Midbrain (tissue), 1 donor: ENCODE data around the gene POU2F1.
"Not testable (repeated sequence)": the region's sequence is repeated elsewhere in the genome, so short reads cannot be mapped to it uniquely, and the experiment has no call there.

Experiments
- DNase-seq: peaks from one replicate; lab custom pipeline; 2025; lab: John Stamatoyannopoulos, UW

The POU2F1 gene

DNA sequence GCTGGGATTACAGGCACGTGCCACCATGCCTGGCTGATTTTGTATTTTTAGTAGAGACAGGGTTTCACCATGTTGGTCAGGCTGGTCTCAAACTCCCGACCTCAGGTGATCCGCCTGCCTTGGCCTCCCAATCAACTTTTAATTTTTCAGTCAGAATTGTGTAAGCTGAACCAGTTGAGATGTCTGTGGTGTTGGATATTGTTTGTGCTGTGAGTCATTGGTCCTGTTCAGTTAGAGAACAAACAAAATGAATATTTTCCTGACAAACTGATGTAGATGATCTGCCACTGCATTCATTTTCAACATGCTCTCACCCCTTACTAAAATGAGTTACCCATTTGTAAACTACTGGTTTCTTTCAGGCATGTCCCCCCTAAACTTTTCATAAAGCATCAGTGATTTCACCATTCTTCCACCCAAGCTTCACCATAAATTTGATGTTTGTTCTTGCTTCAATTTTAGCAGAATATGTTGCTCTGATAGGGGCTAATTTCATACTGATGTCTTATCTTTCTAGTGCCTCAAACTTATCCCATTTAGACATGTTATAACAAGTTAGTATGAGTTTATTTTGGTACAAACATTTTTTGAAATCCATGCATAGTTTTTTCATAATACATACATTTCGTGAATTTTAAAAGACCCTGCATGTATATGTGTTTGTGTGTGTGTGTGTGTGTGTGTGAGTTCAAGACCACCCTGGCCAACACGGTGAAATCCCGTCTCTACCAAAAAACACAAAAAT is 15.2 kb upstream of the POU2F1 start:
- DNase-seq, result not testable (repeated sequence)

DNA sequence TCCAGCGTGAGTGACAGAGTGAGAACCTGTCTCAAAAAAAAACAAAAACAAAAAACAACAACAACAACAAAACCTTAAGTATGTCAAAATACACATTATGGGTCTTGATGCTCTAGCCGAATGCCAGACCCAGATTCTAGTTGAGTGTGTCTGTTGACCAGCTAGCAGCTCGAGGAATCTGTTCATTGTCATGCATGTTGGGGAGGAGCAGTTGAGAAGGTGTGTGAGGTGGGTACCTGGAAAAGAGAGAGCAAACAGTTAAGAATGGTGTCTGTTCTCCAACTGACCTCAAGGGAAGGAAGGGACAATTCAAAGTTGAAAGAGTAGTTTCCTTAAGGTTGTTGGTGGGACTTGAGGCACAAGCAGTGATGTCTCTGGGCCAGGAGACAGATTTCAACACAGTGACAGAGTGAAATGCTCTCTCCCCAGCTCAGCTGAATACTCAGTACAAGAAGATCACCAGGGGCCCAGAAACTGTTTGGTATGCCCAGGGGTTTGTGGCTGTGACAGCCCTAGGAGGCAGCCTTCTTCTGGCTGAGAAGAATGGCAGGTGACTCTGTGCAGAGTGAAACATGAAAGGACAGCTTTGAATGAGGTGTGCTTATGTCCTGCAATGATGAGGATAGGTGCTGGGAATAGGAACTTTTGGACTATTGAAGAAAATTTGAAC is 14.4 kb upstream of the POU2F1 start:
- DNase-seq, result no peak

DNA sequence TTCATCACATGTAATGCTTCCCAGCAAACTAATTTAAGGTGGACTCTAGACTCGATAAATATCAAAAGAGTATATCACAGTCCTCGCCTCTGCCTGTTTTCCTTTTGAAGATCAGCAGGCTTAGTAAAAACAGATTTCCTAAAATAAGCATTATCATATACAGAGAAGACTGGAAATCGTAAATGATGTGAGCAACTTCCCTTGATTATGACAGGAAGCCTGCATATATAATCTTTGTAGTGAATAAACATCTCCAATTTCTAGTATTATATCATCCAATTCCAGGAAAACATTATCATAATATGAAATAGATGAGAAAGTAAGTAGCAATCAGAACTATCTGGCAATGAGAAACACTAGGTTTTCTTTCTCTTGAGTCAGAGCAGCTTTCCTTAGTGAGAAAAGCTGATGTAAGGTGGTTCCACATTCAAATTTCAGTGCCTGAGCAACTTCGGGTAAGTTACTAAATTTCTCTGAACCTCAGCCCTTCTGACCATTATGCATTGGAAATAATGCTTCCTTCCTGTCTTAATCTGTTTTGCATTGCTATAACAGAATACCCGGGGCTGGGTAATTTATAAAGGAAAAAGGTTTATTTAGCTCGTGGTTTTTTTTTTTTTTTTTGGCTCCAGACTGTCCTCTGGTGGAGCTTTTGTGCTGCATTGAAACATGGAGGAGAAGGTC is 12.6 kb upstream of the POU2F1 start:
- DNase-seq, result no peak

DNA sequence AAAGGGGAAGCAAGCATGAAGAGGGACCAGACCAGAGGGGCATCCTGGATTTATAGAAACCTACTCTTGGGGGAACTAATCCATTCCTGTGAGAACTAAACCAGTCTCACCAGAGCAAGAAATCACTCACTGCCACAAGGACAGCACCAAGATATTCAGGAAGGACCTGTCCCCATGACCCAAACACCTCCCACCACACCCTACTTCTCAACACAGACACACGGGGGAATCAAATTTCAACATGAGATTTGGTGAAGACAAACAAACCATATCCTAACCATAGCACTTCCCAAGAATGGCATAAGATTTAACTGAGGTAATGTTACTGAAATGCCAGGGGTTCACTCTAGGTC is 12.1 kb upstream of the POU2F1 start:
- no peak for DNase-seq

DNA sequence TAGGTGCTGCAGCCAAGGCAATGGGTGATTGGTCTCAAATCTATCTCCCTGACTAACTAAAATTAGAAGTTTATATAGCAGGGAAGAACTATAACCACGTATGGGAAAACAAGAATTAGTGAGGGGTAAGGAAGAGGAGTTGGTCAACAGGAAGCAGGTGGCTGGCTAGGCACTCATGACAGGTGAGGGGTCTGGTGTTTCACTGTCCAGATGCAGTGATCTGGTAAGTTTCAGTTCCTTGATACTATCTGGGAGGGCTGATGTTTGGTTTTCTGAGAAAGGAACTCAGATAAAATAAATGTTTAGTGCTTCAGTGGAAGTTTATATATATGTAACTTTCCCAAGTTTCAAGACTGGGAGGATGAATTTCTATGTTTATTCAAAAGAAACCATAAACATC is 11.6 kb upstream of the POU2F1 start:
- DNase-seq, result no peak

DNA sequence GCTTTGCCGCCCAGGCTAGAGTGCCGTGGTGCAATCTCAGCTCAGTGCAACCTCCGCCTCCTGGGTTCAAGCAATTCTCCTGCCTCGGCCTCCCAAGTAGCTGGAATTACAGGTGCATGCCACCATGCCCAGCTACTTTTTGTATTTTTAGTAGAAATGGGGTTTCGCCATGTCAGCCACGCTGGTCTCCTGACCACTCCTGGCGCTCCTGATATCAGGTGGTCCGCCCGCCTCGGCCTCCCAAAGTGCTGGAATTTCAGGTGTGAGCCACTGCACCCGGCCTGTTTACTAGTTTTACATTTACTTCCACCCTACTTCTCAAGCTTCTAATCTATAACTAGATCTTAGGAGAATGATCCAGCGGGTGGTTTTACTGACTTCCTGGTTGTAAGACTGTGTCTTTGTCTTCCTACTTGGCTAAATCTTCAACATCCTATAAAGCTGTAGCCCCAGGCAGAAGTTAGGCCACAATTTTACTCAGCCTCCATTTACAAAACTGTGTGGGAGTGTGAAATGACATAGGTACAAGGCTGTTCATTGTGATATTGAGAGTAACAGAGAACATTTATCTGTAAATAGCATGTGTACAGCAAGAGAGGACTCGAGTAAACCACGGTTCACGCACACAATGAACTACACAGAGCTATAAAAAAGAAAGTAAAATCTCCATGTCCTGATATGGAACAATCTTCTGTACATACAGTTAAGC is 9.6 kb upstream of the POU2F1 start:
- no peak for DNase-seq

DNA sequence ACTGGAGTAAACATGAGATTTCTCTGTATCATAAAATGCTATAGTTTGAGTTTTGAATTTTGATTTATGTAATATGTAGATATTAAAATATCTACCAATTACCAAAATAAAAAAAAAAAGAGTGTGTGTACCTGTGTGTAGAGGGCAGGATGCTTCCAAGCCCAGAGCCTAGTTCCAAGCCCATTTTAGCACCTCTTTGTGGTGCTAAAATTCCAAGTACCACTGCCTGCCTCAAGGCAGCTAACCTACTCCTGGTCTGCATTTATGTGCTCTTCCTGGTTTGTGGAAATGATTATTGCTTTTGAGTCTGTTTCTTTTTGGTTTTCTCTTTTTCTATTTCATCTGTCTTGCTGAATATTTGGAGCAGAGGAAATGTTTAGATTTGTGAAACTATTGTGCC is 8.7 kb upstream of the POU2F1 start:
- DNase-seq, result no peak

DNA sequence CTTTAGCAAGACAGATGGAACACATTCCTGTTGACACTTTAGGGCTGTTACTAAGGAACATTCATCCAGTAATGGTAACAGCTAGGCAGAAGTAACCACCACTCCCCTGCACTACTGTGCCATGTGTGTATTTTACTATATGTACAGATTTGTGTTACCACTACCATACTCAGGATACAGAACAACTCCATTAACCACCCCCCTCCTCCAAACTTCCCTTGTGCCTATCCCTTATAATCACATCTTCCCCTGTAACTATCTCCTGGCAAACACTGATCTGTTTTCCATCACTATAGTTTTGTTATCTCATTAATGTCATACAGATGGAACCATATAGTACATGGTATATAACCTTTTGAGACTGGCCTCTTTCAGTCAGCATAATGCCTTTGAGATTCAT is 3.9 kb upstream of the POU2F1 start:
- DNase-seq, result no peak

DNA sequence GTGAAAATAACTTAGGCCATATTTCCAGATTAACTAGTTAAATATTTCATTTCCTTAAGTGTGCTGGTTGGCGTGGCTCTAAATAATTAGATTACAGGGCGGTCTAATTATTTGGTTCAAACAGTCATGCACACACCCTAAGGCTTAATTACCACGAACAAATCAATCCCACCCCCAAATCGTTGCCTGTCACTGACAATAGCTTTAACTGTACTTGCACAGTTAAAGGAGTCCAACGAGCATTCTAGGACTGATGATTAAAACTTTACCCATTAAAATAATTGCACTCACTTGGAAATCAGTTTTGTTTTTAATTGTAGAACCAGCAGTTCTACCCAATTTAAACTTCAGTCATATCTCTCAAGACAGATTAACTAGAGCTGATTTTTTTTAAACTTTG is 1.5 kb upstream of the POU2F1 start:
- DNase-seq, result no peak

DNA sequence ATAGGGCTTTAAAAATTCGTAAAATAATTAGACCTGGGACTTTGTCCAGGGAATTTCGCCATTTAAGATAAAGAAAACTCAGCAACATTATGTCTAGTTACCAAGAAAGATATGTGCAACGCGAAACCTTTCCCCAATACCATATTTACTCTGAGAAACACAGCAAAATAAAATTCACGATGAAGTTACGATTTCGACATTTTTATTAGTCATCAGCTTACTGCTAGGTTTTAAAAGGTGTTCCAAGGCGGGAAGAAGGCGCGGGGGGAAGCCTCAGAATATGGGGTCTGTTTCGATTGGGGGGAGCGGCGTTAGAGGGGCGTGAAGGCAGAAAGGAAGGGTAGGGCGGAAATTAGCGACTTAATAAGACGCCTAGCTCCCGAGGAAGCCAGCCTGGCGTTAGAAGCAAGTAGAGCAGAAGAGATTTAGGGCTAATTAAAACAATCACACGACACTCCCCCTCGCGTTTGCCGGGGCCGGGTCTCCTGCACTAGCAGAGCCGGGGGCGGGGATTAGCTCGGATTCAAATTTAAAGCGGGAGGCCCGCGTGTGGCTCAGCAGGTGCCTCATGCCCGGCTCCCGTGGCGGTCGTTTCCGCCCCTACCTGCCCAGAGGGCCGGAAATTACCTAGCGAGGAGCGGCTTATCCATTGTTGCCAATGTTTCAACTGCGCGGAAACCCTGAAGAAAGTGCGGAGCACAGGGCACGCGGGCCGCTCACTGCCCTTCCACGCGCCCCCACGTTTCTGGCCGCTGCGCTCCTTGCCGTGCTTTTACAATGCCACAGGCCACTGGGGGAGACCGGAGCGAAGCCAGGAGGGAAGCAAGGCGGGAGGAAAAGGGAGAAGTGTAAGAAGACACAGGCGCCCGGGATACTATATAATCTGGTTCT is 795 bp upstream of the POU2F1 start:
- peak; percentile 84 for DNase-seq

DNA sequence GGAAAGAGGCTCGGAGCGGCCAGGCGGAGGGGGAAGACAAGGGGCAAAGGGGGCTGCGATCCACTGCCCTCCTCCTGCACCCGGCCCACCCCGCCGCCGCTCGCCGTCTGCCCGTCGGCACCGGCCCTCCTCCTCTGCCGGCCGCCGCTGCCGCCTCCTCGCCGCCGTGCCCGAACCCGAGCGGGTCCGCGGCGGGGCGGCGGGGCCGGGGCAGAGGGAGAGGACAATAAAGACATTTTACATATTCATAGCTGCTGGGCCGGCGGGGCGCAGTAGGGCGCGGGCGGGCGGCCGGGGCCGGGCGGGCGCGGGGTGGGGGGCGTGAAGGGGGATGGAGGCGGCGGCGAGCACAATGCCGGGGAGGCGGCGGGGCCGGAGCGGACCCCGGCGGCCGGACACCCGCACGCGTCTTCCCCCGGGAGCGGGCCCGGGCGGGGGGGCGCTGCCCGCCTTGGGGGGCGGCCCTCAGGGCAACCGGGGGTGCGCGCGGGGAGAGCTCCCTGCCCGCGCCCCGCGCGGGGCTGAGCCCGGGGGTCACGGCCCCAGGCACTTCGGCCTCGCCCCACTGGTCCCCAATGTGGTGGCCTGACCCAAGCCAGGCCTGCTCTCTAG is 546 bp downstream of the POU2F1 start:
- DNase-seq, result no peak

DNA sequence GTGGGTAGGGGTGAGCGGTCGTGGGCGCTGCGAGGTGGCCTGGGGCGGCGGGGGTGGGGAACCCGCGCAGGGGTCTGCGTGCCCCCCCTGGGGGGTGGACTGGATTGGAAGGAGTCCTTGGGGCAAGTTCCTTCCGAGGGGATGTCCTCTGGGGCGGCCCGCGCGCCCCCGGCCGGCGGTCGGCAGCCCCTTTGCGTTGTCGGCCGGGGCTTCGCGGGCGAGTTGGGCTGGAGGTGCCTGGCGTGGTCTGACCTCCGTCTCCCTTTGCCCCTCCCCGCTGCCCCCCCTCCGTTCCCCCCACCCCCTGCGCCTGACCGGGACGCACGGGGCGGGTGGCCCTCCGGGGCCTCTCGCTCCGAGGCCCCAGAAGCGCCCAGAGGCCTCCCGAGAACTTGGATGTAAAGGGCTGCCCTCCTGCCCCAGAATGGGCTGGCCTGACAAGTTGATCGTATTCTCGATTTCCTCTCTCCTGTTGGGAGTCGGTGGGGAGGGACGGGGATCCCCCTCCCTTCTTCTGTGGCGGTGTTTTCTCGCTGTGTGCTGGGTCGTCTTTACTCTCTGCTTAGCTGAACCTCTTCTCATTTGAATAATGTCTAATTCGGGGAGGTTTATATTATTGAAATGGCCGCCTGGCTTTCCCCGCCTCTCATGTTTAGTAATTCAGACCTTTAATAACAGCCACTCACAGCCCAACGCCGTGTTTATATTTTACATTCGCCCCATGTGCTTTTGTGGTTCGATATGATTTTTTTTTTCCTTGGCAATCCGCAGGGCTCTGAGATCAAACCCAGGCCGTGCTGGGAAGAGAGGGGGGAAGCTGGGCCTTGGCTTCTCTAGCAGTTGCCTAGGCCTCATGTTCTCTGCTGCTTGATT is 1.3 kb downstream of the POU2F1 start:
- peak; percentile 76 for DNase-seq

DNA sequence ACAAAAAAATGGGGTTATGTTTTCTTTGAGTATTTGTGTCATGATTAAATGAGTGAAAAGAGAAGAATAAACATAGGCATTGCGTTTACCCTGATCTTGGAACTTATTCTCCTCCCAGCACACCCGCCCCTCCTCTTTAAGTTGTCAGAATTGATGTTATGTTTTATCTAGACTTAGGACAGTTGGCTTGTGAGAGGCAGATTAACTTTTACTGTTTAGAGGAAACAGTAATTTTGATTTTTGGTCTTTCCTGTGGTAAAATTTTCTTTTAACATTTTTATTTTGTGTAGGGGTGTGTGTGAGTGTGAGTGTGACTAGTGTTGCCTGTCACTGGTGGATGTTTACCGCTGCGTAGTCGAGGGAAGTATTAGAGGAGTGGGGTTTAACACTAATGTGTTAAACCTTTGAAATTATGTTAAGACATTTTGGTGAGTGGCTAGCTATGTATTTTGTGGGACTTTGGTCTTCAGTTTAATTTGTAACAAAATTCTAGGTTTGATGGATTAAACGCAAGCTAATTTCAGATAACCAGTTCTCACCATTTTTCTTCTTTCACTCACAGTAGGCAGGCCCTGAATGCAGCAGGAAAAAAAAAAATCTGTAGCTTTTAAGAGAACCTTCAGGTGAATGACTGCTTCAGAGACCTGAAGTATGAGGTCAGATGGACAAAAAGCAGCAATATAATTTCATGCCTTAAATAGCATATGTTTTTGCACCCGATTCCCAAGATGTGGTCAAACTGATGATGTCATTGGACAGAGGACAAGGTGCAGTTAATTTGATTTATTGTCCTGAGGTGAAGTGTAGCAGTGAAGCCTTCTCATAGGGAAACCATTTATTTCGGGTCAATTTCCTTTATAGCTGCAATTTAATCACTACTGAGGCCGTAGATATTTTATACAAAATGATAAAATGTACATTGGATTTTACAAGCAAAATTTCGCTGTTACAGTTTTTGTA is 2.7 kb downstream of the POU2F1 start:
- DNase-seq, result no peak

DNA sequence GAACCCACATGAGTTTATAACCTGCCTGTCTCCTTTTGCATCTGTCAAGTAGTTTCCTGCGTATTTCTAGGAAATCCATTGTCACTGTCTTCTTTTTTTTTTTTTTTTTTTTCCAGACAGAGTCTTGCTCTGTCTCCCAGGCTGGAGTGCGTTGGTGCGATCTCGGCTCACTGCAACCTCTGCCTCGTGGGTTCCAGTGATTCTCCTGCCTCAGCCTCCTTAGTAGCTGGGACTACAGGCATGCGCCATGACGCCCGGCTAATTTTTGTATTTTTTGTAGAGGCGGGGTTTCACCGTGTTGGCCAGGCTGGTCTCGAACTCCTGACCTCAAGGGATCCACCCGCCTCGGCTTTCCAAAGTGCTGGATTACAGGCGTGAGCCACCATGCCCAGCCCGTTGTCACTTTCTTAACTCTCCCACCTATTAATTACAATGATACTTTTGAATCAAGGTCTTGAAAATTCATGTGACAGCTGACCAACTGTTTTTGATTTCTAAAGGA is 4.1 kb downstream of the POU2F1 start:
- DNase-seq, result not testable (repeated sequence)

DNA sequence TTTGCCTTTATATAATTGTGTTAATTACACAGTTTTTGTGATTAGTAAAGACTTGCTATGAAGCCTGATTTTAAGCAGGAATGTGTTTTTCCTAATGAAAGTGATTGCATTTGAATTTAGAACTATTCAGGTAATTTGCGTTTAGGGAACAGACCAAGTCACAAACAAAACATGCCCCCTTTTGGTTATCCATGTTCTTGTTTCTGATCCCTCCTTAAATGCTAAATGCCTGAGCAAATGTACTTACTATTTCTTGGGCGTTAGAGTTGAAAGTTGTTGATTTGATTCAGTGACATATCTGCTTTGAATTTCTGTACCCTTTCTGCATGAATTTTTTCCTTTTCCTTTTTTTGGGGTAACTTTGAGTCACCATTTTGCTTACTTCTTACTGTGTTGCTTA is 5.2 kb downstream of the POU2F1 start:
- no peak for DNase-seq

DNA sequence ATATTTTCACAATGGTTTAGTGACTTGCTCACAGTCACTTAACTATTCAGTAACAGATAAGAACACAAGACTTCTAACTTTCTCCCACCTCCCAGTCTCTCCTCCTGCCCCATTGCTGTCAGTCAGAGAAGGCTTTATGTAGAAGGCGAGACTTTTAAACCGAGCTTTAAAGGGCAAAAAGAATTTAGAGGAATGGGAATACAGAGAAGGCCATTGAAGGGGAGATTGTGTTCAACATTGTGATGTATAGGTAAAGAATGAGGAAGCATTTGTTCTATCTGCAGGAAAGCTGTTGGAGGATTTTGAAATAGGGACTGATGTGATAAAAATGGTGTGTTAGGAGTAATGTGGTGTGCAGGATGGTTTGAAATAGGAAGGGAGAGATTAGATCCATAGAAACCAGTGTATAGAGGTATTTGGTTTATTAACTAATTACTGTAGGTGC is 7.3 kb downstream of the POU2F1 start:
- DNase-seq, result no peak

DNA sequence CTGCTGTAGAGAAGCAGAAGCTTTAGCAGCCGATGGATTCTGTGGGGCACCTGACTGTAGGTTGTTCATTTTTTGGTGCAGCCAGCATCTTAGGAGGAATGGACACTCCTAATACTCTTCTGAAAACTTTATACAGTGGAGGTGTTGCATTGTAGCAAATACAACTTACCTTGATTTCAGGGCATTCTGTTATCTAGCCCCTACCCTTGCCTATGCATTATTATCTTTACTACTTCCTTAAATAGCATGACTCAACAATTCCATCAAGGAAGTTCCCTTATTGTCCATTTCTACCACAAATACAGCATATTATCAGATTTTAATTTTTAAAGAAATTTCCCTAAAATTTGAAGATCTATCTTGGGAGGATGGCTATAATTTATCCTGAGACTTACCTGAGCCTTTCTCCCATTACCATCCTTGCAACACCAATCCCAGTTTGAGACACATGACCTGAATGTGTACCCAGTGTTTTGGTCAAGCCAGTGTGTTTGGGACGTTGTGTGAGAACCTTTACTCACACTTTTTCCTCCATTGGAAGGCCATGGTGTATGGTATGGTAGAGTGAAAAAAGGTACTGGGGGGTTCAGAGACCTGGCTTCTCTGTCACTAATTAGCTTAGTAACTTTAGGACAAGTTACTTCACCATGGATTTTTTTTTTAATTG is 9.2 kb downstream of the POU2F1 start:
- no peak for DNase-seq

DNA sequence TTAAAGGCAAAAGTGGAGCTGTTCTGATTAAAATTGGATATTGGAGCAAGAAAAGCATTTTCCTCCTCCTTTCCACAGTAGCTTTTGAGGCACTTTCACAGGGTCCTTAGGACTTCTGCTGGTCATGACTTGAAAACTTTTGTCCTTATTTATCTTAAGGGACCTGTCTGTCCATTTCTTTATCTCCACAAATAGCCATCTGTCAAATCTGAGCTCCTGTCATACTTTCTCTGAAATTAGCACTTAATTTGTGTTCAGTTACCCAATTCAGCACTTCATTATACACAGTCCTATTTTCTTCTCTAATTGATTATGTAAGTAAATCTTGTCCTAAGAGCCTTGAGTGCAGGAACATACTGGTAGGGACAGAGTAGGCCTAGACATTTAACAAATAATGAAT is 9.8 kb downstream of the POU2F1 start:
- no peak for DNase-seq
